ENCODE results near the gene OTOGL. TPM values are rescaled to one million over a fixed set of nuclear protein-coding genes. Genes with fewer than 3 reads are reported as not detected.

The OTOGL gene
- total and polyA plus RNA-seq, 2 donors from 2014 or later = 0.47 to 0.80 TPM

DNA sequence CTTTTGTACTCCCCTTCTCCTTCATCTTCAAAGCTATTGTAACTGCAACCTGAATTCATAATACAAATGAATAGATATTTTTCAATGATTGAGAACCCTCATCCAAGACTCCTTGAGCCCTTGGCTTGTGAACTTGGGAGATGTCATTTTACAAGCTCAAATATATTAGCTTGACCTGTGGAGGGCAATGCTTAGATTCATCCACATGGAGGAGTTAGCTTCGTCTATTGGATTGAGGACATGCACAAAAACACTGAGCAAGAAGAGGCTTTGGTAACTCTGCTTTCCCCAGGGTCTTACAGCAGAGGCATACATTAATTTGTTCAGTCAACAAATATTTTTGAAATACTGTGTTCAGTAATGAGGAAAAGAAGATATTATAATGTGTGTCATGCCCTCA, 101.1 kb downstream of the OTOGL start:
- Histone ChIP-seq H3K9me3 (ENCODE audit: control insufficient read depth in 2 of 3, insufficient read depth in 1 of 3, low read length in 3 of 3) (no peaks in the 10 kb centered on the region), H3K27ac (ENCODE audit: low read depth in 2 of 2, low read length in 2 of 2) (no peak overlapping the region), H3K4me1 (ENCODE audit: control insufficient read depth in 2 of 3, insufficient read depth in 2 of 3, low read depth in 1 of 3, low read length in 3 of 3) (no peaks in the 10 kb centered on the region), H3K9ac (ENCODE audit: low read length in 3 of 3) (no peak overlapping the region), H3K36me3 (ENCODE audit: control insufficient read depth in 2 of 3, insufficient read depth in 3 of 3, low read length in 3 of 3) (no peaks in the 10 kb centered on the region), H3K4me3 (ENCODE audit: low read length in 3 of 3) (no peak overlapping the region), H3K27me3 (ENCODE audit: control insufficient read depth, insufficient read depth, low read length) (no peaks in the 10 kb centered on the region)
- no peak for DNase-seq
- FAIRE-seq = no peak
- intact Hi-C loops (cut with DNase I) = no loop called here
- TF ChIP-seq, protein P1, sequence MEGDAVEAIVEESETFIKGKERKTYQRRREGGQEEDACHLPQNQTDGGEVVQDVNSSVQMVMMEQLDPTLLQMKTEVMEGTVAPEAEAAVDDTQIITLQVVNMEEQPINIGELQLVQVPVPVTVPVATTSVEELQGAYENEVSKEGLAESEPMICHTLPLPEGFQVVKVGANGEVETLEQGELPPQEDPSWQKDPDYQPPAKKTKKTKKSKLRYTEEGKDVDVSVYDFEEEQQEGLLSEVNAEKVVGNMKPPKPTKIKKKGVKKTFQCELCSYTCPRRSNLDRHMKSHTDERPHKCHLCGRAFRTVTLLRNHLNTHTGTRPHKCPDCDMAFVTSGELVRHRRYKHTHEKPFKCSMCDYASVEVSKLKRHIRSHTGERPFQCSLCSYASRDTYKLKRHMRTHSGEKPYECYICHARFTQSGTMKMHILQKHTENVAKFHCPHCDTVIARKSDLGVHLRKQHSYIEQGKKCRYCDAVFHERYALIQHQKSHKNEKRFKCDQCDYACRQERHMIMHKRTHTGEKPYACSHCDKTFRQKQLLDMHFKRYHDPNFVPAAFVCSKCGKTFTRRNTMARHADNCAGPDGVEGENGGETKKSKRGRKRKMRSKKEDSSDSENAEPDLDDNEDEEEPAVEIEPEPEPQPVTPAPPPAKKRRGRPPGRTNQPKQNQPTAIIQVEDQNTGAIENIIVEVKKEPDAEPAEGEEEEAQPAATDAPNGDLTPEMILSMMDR (IDR thresholded peaks at IDR 0.05; ENCODE audit: borderline replicate concordance, extremely low read depth, insufficient read depth) = no peak

DNA sequence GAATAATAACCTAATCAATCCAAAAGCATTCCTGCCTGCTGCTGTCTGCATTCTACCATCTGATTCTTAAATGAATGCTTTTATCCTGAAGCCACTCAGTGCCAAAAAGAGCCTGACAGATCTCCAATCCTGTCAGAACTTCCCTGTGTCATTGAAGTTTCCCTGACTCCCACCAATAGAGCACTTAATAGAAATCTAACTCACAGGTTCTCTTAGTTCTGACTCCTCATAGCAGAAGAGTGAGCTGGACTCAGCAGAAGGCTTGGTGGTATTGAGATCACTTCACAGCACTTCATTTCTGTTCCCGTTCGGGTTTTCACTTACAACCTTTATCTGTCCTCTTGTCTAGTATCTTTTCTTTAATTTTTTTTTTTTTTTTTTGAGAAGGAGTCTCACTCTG, 102.6 kb downstream of the OTOGL start:
- intact Hi-C loops (cut with DNase I) = no loop called here
- no peaks in the 10 kb centered on the region for H3K27me3 ChIP-seq (ENCODE audit: control insufficient read depth, insufficient read depth, low read length)
- no peak for DNase-seq
- no peak overlapping the region for H3K4me3 ChIP-seq (ENCODE audit: low read length in 3 of 3)
- no peaks in the 10 kb centered on the region for H3K4me1 ChIP-seq (ENCODE audit: control insufficient read depth in 2 of 3, insufficient read depth in 2 of 3, low read depth in 1 of 3, low read length in 3 of 3)
- no peak overlapping the region for H3K9ac ChIP-seq (ENCODE audit: low read length in 3 of 3)
- H3K36me3 ChIP-seq (ENCODE audit: control insufficient read depth in 2 of 3, insufficient read depth in 3 of 3, low read length in 3 of 3) = no peaks in the 10 kb centered on the region
- no peak overlapping the region for H3K27ac ChIP-seq (ENCODE audit: low read depth in 2 of 2, low read length in 2 of 2)
- TF ChIP-seq, protein P1 (IDR thresholded peaks at IDR 0.05; ENCODE audit: borderline replicate concordance, extremely low read depth, insufficient read depth) = no peak
- no peak for FAIRE-seq
- H3K9me3 ChIP-seq (ENCODE audit: control insufficient read depth in 2 of 3, insufficient read depth in 1 of 3, low read length in 3 of 3) = no peaks in the 10 kb centered on the region

DNA sequence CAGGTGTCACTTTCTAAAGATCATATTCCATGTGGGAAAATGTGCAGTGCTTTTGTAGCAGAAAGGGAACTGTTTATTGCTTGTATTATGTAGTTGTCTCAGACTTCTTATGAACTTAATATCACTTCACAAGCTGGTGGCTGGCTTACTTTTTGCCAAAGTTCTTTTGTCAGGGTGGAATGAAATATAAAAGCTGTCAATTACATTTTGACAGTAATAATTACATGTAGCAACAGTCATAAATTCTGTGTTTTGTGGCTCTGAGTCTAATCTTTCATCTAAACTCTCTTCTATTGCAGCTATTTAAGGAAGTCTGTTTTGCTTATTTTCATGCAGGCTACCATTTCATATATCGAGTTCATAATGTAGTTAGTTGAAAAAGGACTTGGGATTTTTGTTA, 106.6 kb downstream of the OTOGL start:
- Histone ChIP-seq H3K4me3 (ENCODE audit: low read length in 3 of 3) (no peak overlapping the region), H3K4me1 (ENCODE audit: control insufficient read depth in 2 of 3, insufficient read depth in 2 of 3, low read depth in 1 of 3, low read length in 3 of 3) (peaks cover 0 to 9% (median 0%) of the 10 kb centered on the region in 3 donors), H3K9me3 (ENCODE audit: control insufficient read depth in 2 of 3, insufficient read depth in 1 of 3, low read length in 3 of 3) (no peaks in the 10 kb centered on the region), H3K36me3 (ENCODE audit: control insufficient read depth in 2 of 3, insufficient read depth in 3 of 3, low read length in 3 of 3) (no peaks in the 10 kb centered on the region), H3K9ac (ENCODE audit: low read length in 3 of 3) (no peak overlapping the region), H3K27me3 (ENCODE audit: control insufficient read depth, insufficient read depth, low read length) (no peaks in the 10 kb centered on the region), H3K27ac (ENCODE audit: low read depth in 2 of 2, low read length in 2 of 2) (no peak overlapping the region)
- no peak for FAIRE-seq
- TF ChIP-seq, protein P1 (IDR thresholded peaks at IDR 0.05; ENCODE audit: borderline replicate concordance, extremely low read depth, insufficient read depth) = no peak
- DNase-seq = no peak
- intact Hi-C loops (cut with DNase I) = no loop called here

DNA sequence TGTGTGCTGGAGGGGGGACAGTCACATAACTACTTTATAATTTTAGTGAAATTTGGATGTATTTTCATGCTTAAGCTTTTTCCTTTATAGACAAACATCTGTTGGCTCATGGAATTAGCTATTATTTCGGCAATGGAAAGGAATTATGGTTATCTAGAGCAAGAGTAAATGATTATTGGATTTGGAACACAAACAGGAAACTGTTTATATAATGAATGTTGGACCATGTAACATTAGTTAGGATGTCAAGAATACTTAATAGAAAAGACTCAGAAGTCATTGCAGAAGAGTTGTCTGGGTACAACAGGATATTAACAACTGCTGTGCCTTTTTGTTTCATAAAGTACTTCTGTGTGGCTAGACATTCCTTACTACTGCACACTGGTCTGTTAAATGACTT, 108.7 kb downstream of the OTOGL start:
- H3K9ac ChIP-seq (ENCODE audit: low read length in 3 of 3) = no peak overlapping the region
- DNase-seq = no peak

More for the DNA sequence above, 108.7 kb downstream of the OTOGL start:
- no peak for FAIRE-seq
- Histone ChIP-seq H3K4me1 (ENCODE audit: control insufficient read depth in 2 of 3, insufficient read depth in 2 of 3, low read depth in 1 of 3, low read length in 3 of 3) (peaks cover 0 to 9% (median 0%) of the 10 kb centered on the region in 3 donors), H3K9me3 (ENCODE audit: control insufficient read depth in 2 of 3, insufficient read depth in 1 of 3, low read length in 3 of 3) (no peaks in the 10 kb centered on the region), H3K4me3 (ENCODE audit: low read length in 3 of 3) (no peak overlapping the region), H3K36me3 (ENCODE audit: control insufficient read depth in 2 of 3, insufficient read depth in 3 of 3, low read length in 3 of 3) (no peaks in the 10 kb centered on the region), H3K27ac (ENCODE audit: low read depth in 2 of 2, low read length in 2 of 2) (no peak overlapping the region), H3K27me3 (ENCODE audit: control insufficient read depth, insufficient read depth, low read length) (no peaks in the 10 kb centered on the region)
- TF ChIP-seq, protein P1 (IDR thresholded peaks at IDR 0.05; ENCODE audit: borderline replicate concordance, extremely low read depth, insufficient read depth) = no peak
- intact Hi-C loops (cut with DNase I) = no loop called here

Measured in kidney (tissue), 14 donors.